ENCODE results near the gene CETP. TPM values are rescaled to one million over a fixed set of nuclear protein-coding genes. Genes with fewer than 3 reads are reported as not detected.

CETP gene
- total RNA-seq, 1 donor from 2014 or later: not detected

GRCh38 chr16:56946767-56947603 lies 14.8 kb upstream of the CETP start:
- H3K27ac Mint-ChIP-seq (ENCODE audit: unreplicated experiment): peak overlapping the region; percentile 58
- peaks cover 9% of the 10 kb centered on the region for H3K4me1 ChIP-seq (ENCODE audit: insufficient read depth, low read length)

DNA sequence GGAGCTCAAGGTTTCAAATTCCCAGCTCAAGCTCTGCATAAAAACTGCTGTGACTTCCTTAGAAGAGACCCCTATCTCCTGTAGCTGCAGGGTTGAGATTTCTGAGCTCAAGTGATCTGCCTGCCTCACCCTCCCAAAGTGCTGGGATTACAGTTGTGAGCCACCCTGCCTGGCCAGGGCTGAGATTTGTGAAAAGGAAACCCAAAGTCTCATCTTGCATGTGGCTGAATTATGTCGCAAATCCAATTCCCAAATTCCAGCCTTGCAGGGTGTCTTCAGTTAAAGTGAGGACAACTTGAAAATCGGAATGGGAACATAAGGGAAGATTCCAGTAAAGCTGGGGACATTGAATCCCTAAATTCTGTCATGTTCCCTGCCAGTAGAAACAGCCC lies 14.2 kb upstream of the CETP start:
- no peak for TF ChIP-seq EZH2 (IDR thresholded peaks at IDR 0.05; ENCODE audit: insufficient read depth, low read length)
- TF ChIP-seq, protein P1, sequence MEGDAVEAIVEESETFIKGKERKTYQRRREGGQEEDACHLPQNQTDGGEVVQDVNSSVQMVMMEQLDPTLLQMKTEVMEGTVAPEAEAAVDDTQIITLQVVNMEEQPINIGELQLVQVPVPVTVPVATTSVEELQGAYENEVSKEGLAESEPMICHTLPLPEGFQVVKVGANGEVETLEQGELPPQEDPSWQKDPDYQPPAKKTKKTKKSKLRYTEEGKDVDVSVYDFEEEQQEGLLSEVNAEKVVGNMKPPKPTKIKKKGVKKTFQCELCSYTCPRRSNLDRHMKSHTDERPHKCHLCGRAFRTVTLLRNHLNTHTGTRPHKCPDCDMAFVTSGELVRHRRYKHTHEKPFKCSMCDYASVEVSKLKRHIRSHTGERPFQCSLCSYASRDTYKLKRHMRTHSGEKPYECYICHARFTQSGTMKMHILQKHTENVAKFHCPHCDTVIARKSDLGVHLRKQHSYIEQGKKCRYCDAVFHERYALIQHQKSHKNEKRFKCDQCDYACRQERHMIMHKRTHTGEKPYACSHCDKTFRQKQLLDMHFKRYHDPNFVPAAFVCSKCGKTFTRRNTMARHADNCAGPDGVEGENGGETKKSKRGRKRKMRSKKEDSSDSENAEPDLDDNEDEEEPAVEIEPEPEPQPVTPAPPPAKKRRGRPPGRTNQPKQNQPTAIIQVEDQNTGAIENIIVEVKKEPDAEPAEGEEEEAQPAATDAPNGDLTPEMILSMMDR (IDR thresholded peaks at IDR 0.05; ENCODE audit: insufficient read depth, low read depth, low read length): no peak
- Histone ChIP-seq H3K79me2 (ENCODE audit: insufficient read depth, low read length) (no peaks in the 10 kb centered on the region), H3K9me3 (ENCODE audit: insufficient read depth, low read depth, low read length) (no peaks in the 10 kb centered on the region), H3K4me2 (ENCODE audit: low read length) (no peak overlapping the region), H3K36me3 (ENCODE audit: insufficient read depth, low read length) (peaks cover 31% of the 10 kb centered on the region), H3K4me1 (ENCODE audit: insufficient read depth, low read length) (peaks cover 9% of the 10 kb centered on the region), H3K9ac (ENCODE audit: low read length) (no peak overlapping the region), H2AFZ (ENCODE audit: low read depth, low read length) (no peak overlapping the region), H4K20me1 (ENCODE audit: insufficient read depth, low read length) (peaks cover 53% of the 10 kb centered on the region), H3K4me3 (ENCODE audit: insufficient read depth, low read depth, low read length) (no peak overlapping the region), H3K27ac (ENCODE audit: low read depth, low read length) (no peak overlapping the region), H3K27me3 (ENCODE audit: insufficient read depth, low read length) (no peaks in the 10 kb centered on the region)
- Mint-ChIP-seq H3K4me1 (ENCODE audit: low read depth, unreplicated experiment) (peaks cover 20% of the 10 kb centered on the region), H3K27ac (ENCODE audit: unreplicated experiment) (no peak overlapping the region), H3K36me3 (ENCODE audit: low read depth, unreplicated experiment) (peaks cover 11% of the 10 kb centered on the region), H3K27me3 (ENCODE audit: low read depth, unreplicated experiment) (no peaks in the 10 kb centered on the region), H3K9me3 (ENCODE audit: unreplicated experiment) (no peaks in the 10 kb centered on the region), H3K4me3 (ENCODE audit: unreplicated experiment) (no peak overlapping the region)
- no peak for FAIRE-seq
- no peak for DNase-seq (ENCODE audit: low read depth)

More at GRCh38 chr16:56946767-56947603, 14.8 kb upstream of the CETP start:
- Histone ChIP-seq H3K9me3 (ENCODE audit: insufficient read depth, low read depth, low read length) (no peaks in the 10 kb centered on the region), H4K20me1 (ENCODE audit: insufficient read depth, low read length) (peaks cover 59% of the 10 kb centered on the region), H3K4me3 (ENCODE audit: insufficient read depth, low read depth, low read length) (no peak overlapping the region), H3K27me3 (ENCODE audit: insufficient read depth, low read length) (no peaks in the 10 kb centered on the region), H2AFZ (ENCODE audit: low read depth, low read length) (no peak overlapping the region), H3K79me2 (ENCODE audit: insufficient read depth, low read length) (no peaks in the 10 kb centered on the region), H3K4me2 (ENCODE audit: low read length) (no peak overlapping the region), H3K9ac (ENCODE audit: low read length) (no peak overlapping the region), H3K27ac (ENCODE audit: low read depth, low read length) (no peak overlapping the region), H3K36me3 (ENCODE audit: insufficient read depth, low read length) (peaks cover 37% of the 10 kb centered on the region)
- H3K4me3 Mint-ChIP-seq (ENCODE audit: unreplicated experiment): no peak overlapping the region
- FAIRE-seq: no peak
- no peaks in the 10 kb centered on the region for H3K27me3 Mint-ChIP-seq (ENCODE audit: low read depth, unreplicated experiment)
- TF ChIP-seq EZH2 (IDR thresholded peaks at IDR 0.05; ENCODE audit: insufficient read depth, low read length): no peak
- TF ChIP-seq, protein P1 (IDR thresholded peaks at IDR 0.05; ENCODE audit: insufficient read depth, low read depth, low read length): no peak
- peaks cover 22% of the 10 kb centered on the region for H3K4me1 Mint-ChIP-seq (ENCODE audit: low read depth, unreplicated experiment)
- no peaks in the 10 kb centered on the region for H3K9me3 Mint-ChIP-seq (ENCODE audit: unreplicated experiment)
- no peak for DNase-seq (ENCODE audit: low read depth)
- H3K36me3 Mint-ChIP-seq (ENCODE audit: low read depth, unreplicated experiment): peaks cover 14% of the 10 kb centered on the region

GRCh38 chr16:56948234-56948633 lies 13.5 kb upstream of the CETP start:
- Histone ChIP-seq H3K4me3 (ENCODE audit: insufficient read depth, low read depth, low read length) (no peak overlapping the region), H3K4me2 (ENCODE audit: low read length) (no peak overlapping the region), H4K20me1 (ENCODE audit: insufficient read depth, low read length) (peaks cover 47% of the 10 kb centered on the region), H3K79me2 (ENCODE audit: insufficient read depth, low read length) (no peaks in the 10 kb centered on the region), H2AFZ (ENCODE audit: low read depth, low read length) (no peak overlapping the region), H3K4me1 (ENCODE audit: insufficient read depth, low read length) (peaks cover 9% of the 10 kb centered on the region), H3K27ac (ENCODE audit: low read depth, low read length) (no peak overlapping the region), H3K9me3 (ENCODE audit: insufficient read depth, low read depth, low read length) (no peaks in the 10 kb centered on the region), H3K36me3 (ENCODE audit: insufficient read depth, low read length) (peaks cover 25% of the 10 kb centered on the region), H3K9ac (ENCODE audit: low read length) (no peak overlapping the region), H3K27me3 (ENCODE audit: insufficient read depth, low read length) (no peaks in the 10 kb centered on the region)
- peaks cover 15% of the 10 kb centered on the region for H3K4me1 Mint-ChIP-seq (ENCODE audit: low read depth, unreplicated experiment)
- H3K4me3 Mint-ChIP-seq (ENCODE audit: unreplicated experiment): no peak overlapping the region
- peaks cover 8% of the 10 kb centered on the region for H3K36me3 Mint-ChIP-seq (ENCODE audit: low read depth, unreplicated experiment)
- no peak overlapping the region for H3K27ac Mint-ChIP-seq (ENCODE audit: unreplicated experiment)
- TF ChIP-seq EZH2 (IDR thresholded peaks at IDR 0.05; ENCODE audit: insufficient read depth, low read length): no peak
- TF ChIP-seq, protein P1 (IDR thresholded peaks at IDR 0.05; ENCODE audit: insufficient read depth, low read depth, low read length): no peak
- no peaks in the 10 kb centered on the region for H3K27me3 Mint-ChIP-seq (ENCODE audit: low read depth, unreplicated experiment)
- DNase-seq (ENCODE audit: low read depth): no peak
- no peaks in the 10 kb centered on the region for H3K9me3 Mint-ChIP-seq (ENCODE audit: unreplicated experiment)
- FAIRE-seq: no peak

Data from astrocyte (in vitro differentiated cells and primary cell).